ENCODE data around the gene PLA2G2C. TPM values are rescaled to one million over a fixed set of nuclear protein-coding genes. Genes with fewer than 3 reads are reported as not detected.

The PLA2G2C gene
- total and polyA plus RNA-seq, 2 of the 8 experiments (the other 6 are each of a cell fraction or from before 2014, with no cell fraction given): not detected

- H3K79me1 ChIP-seq (ENCODE audit: low read depth, low read length): no peaks in the 10 kb centered on the region
- no peak overlapping the region for H3K56ac ChIP-seq (replicated peaks; ENCODE audit: insufficient read length, low read depth, low read length)
- no peaks in the 10 kb centered on the region for H3K36me3 ChIP-seq (ENCODE audit: control insufficient read depth in 2 of 4, insufficient read depth in 4 of 4, low read length in 3 of 4)
- H3K4ac ChIP-seq (replicated peaks; ENCODE audit: insufficient read length, low read depth, low read length): no peak overlapping the region
- H4K8ac ChIP-seq (ENCODE audit: extremely low read depth, insufficient read depth, low read length): no peak overlapping the region
- no peaks in the 10 kb centered on the region for H3K9me3 ChIP-seq (ENCODE audit: insufficient read depth in 2 of 2, low read depth in 1 of 2, low read length in 1 of 2)
- FAIRE-seq (no peak), DNase-seq (ENCODE audit: low read depth in 1 of 2, low spot score in 2 of 2) (no peak)
- H2AFZ ChIP-seq (ENCODE audit: low read length): no peak overlapping the region
- H3K4me2 ChIP-seq (ENCODE audit: insufficient read depth in 1 of 2, low read depth in 2 of 2, low read length in 2 of 2): no peak overlapping the region
- H3K23me2 ChIP-seq (ENCODE audit: low read depth, low read length): peaks cover 4% of the 10 kb centered on the region; the same call in 1 of the 2 replicates
- no peak overlapping the region for H2BK20ac ChIP-seq (ENCODE audit: low read length)
- H2BK5ac ChIP-seq (ENCODE audit: low read depth, low read length): no peak overlapping the region
- H3K9ac ChIP-seq (replicated peaks in 1 of 4; ENCODE audit: extremely low read depth in 1 of 4, low read depth in 3 of 4, low read length in 3 of 4): no peak overlapping the region
- no peaks in the 10 kb centered on the region for H4K20me1 ChIP-seq (replicated peaks in 1 of 2; ENCODE audit: control insufficient read depth in 1 of 2, insufficient read depth in 2 of 2, low read length in 2 of 2)
- H2BK15ac ChIP-seq (ENCODE audit: low read length): no peak overlapping the region
- no peak overlapping the region for H3K27ac ChIP-seq (ENCODE audit: low read depth, low read length)
- peaks cover 0 to 12% (median 6%) of the 10 kb centered on the region in 4 experiments; a peak in 5 of 7 replicates for H3K27me3 ChIP-seq (replicated peaks in 1 of 4; ENCODE audit: control insufficient read depth in 3 of 4, extremely low read depth in 1 of 4, insufficient read depth in 3 of 4, low read length in 3 of 4)
- H2BK12ac ChIP-seq (ENCODE audit: low read depth, low read length): no peak overlapping the region
- H3K23ac ChIP-seq (ENCODE audit: insufficient read length): no peak overlapping the region
- H3K4me3 ChIP-seq (ENCODE audit: extremely low read depth in 1 of 4, insufficient read depth in 2 of 4, low read depth in 3 of 4, low read length in 4 of 4): no peak overlapping the region
- CTCF ChIA-PET (ENCODE audit: partially characterized antibody): interaction anchor here (0.7 to 9.3 kb wide), 7 partner anchors 9 to 215 kb away, joined by 3 to 90 read pairs (median 7); no protein-coding TSS in a partner anchor
- H3K4me1 ChIP-seq (replicated peaks in 1 of 4; ENCODE audit: control insufficient read depth in 3 of 4, insufficient read depth in 4 of 4, low read length in 3 of 4): peaks cover 6 to 13% (median 9%) of the 10 kb centered on the region in 4 experiments; a peak in 6 of 7 replicates
- POLR2A ChIA-PET (ENCODE audit: partially characterized antibody): no interaction called here
- no peak overlapping the region for H2BK120ac ChIP-seq (replicated peaks; ENCODE audit: low read depth, low read length)
- no peak overlapping the region for H3K18ac ChIP-seq (ENCODE audit: extremely low read depth, low read length)
- H4K91ac ChIP-seq (replicated peaks; ENCODE audit: insufficient read length, low read length): no peak overlapping the region
- no peak overlapping the region for H4K5ac ChIP-seq (ENCODE audit: insufficient read length, low read depth, low read length)
- H2AK5ac ChIP-seq (ENCODE audit: low read depth, low read length): no peak overlapping the region
- no peak overlapping the region for H3K14ac ChIP-seq (ENCODE audit: insufficient read length)
- 90% methylated on average over 4 of the region's 4 CpGs; no CpG with 5 or more reads in 1 of the 2 experiments for WGBS, 2 experiments (ENCODE audit: extremely low coverage in 1 of 2, insufficient coverage in 1 of 2, insufficient read length in 1 of 2, insufficient replicate concordance in 2 of 2, low coverage in 1 of 2, low lambda C conversion rate in 2 of 2, missing lambda C conversion rate in 1 of 2)
- no peak for TF ChIP-seq KDM5A (IDR thresholded peaks at IDR 0.05; ENCODE audit: low read length)
- H3K79me2 ChIP-seq (ENCODE audit: control insufficient read depth in 1 of 2, insufficient read depth in 2 of 2, low read length in 2 of 2): no peaks in the 10 kb centered on the region
These were observed 3.3 kb upstream of the PLA2G2C start for GRCh38 chr1:20189664-20190063.

All from H1 (cell line).